Measurements from ENCODE around the gene LEFTY1.

DNA sequence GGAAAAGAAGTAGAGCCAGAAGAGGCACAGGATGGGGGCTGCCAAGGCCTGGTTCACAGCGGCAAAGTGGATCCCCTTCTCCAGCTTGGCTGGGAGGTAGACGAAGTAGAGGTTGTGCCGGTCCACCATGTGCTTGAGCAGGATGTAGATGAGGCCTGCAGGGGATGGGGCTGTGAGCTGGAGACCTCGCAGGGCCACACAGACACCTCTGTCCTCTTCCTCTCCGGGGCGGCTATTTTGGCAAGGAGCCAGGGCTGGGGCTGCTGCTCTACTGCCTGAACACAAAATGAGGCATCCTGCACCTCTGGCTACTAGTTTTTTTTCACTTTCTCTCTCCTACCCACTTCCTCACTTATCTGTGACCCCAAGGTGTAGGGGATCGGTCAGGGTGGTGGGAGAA, 39.0 kb downstream of the LEFTY1 start:
- no peak for TF ChIP-seq POLR2AphosphoS5 (IDR thresholded peaks at IDR 0.05; ENCODE audit: low read depth, low read length)
- TF ChIP-seq RAD21 (CRISPR knock-in tag; IDR thresholded peaks at IDR 0.05) = no peak
- no peak for TF ChIP-seq MAZ (IDR thresholded peaks at IDR 0.05; ENCODE audit: borderline replicate concordance, low read depth, low read length)
- TF ChIP-seq MAZ (CRISPR knock-in tag; IDR thresholded peaks at IDR 0.05; ENCODE audit: low read depth) = no peak
- no peak for TF ChIP-seq BRD4 (CRISPR knock-in tag; IDR thresholded peaks at IDR 0.05)
- no peak for TF ChIP-seq HMGXB3 (CRISPR knock-in tag; IDR thresholded peaks at IDR 0.05; ENCODE audit: borderline replicate concordance)
- TF ChIP-seq RBM22 (optimal IDR thresholded peaks at IDR 0.05; ENCODE audit: low read length) = no peak
- no peak for TF ChIP-seq CTCF (CRISPR knock-in tag; IDR thresholded peaks at IDR 0.05)
- TF ChIP-seq CHD2 (IDR thresholded peaks at IDR 0.05; ENCODE audit: low read depth, low read length) = no peak
- no peak for TF ChIP-seq FOSL2 (CRISPR knock-in tag; IDR thresholded peaks at IDR 0.05)
- TF ChIP-seq ZNF775 (CRISPR knock-in tag; IDR thresholded peaks at IDR 0.05; ENCODE audit: borderline replicate concordance) = no peak
- no peak for TF ChIP-seq ZNF431 (CRISPR knock-in tag; IDR thresholded peaks at IDR 0.05; ENCODE audit: borderline replicate concordance, low read depth)
